Measurements from ENCODE around the gene XYLT1. TPM values are rescaled to one million over a fixed set of nuclear protein-coding genes. Genes with fewer than 3 reads are reported as not detected.
A peak's percentile ranks its signal among the peaks of the same experiment; 100 is the strongest.

XYLT1 gene
- total and polyA plus RNA-seq, 9 of the 15 experiments (the other 6 are each of a cell fraction or from before 2014, with no cell fraction given): 0.03 to 0.09 (median 0.08) TPM; not detected in 6

DNA sequence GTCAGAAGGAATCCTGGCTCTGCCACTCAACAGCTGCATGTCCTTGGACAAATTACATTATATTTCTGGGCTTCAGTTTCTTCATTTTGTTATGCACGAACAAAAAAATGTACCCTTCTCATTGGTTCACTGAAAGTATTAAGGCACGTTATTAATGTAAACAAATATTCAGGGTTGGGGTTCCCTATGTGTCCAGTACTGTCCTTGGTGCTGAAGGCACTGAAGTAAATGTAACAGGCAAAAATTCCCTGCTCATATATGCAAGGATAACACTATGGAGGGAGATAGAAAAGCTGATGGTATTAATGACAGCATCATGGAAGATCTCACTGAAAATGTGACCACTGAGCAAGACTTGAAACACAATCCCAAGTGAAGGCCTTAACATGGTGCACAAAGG is 386.6 kb downstream of the XYLT1 start (continued):
- TF ChIP-seq, protein P1, sequence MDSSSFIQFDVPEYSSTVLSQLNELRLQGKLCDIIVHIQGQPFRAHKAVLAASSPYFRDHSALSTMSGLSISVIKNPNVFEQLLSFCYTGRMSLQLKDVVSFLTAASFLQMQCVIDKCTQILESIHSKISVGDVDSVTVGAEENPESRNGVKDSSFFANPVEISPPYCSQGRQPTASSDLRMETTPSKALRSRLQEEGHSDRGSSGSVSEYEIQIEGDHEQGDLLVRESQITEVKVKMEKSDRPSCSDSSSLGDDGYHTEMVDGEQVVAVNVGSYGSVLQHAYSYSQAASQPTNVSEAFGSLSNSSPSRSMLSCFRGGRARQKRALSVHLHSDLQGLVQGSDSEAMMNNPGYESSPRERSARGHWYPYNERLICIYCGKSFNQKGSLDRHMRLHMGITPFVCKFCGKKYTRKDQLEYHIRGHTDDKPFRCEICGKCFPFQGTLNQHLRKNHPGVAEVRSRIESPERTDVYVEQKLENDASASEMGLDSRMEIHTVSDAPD (CRISPR knock-in tag; IDR thresholded peaks at IDR 0.05): no peak
- TF ChIP-seq PRPF4 (IDR thresholded peaks at IDR 0.05; ENCODE audit: insufficient read depth, low read depth, low read length, poor library complexity, severe bottlenecking) (no peak), ZNF23 (CRISPR knock-in tag; IDR thresholded peaks at IDR 0.05) (no peak), SMAD4 (CRISPR knock-in tag; conservative IDR thresholded peaks at IDR 0.05) (no peak), SREBF2 (CRISPR knock-in tag; IDR thresholded peaks at IDR 0.05) (no peak), DACH1 (IDR thresholded peaks at IDR 0.05; ENCODE audit: partially characterized antibody) (peak; percentile 14), DIDO1 (tag; IDR thresholded peaks at IDR 0.05; ENCODE audit: low read depth) (no peak), KDM2B (CRISPR knock-in tag; IDR thresholded peaks at IDR 0.05) (no peak), ELF1 (tag; IDR thresholded peaks at IDR 0.05) (no peak), DPF2 (IDR thresholded peaks at IDR 0.05) (no peak), RFX5 (IDR thresholded peaks at IDR 0.05; ENCODE audit: low read depth, low read length) (no peak)

DNA sequence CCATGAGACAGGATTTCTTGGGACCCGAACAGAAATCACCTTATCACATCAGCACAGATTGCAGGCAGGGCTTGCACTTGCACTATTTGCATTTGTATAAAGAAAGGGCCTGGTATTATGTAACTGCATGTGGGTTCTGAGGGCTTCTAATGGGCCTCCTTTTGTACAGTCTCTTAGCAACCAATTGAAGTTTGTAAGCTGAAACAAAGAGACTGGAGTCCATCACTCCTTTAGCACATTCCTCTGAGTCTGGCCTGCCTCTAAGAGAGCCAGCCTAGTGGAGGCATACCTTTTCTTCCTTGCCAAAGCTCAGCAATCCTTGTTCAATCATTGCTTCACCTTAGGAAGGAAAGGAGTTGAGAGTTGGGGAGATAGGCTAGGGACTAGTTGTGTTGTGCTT is 387.1 kb downstream of the XYLT1 start:
- Histone ChIP-seq H3K4me2 (ENCODE audit: insufficient read depth, low read length) (no peak overlapping the region), H3K27me3 (ENCODE audit: control insufficient read depth in 2 of 2, insufficient read depth in 2 of 2, low read length in 2 of 2) (no peaks in the 10 kb centered on the region), H3K9me1 (ENCODE audit: control insufficient read depth, insufficient read depth, low read length) (no peaks in the 10 kb centered on the region), H2AFZ (ENCODE audit: low read depth, low read length) (no peak overlapping the region), H3K9ac (ENCODE audit: insufficient read depth in 1 of 2, low read depth in 2 of 2, low read length in 2 of 2) (no peak overlapping the region), H3K27ac (ENCODE audit: extremely low read depth, low read depth, low read length) (no peak overlapping the region), H3K79me2 (ENCODE audit: control insufficient read depth, insufficient read depth, low read length) (no peaks in the 10 kb centered on the region; the same call in 2 of the 3 replicates), H4K20me1 (replicated peaks; ENCODE audit: control insufficient read depth, insufficient read depth, low read length) (peaks cover 14% of the 10 kb centered on the region; the same call in 1 of the 2 replicates), H3K9me3 (replicated peaks; ENCODE audit: control insufficient read depth, insufficient read depth, low read depth, low read length) (no peaks in the 10 kb centered on the region), H3K36me3 (ENCODE audit: control insufficient read depth, insufficient read depth, low read length) (no peaks in the 10 kb centered on the region), H3K4me3 (no peak overlapping the region), H3K4me1 (replicated peaks in 1 of 2; ENCODE audit: control insufficient read depth in 2 of 2, insufficient read depth in 2 of 2, low read length in 2 of 2) (peaks cover 0 to 22% of the 10 kb centered on the region in 2 experiments; a peak in 2 of 5 replicates)
- FAIRE-seq (no peak), ATAC-seq (no peak), DNase-seq (ENCODE audit: extremely low read depth in 1 of 4, low spot score in 3 of 4) (no peak)
- TF ChIP-seq ZC3H4 (CRISPR knock-in tag; IDR thresholded peaks at IDR 0.05; ENCODE audit: borderline replicate concordance) (no peak), RBM17 (IDR thresholded peaks at IDR 0.05; ENCODE audit: borderline replicate concordance, low read depth, low read length) (no peak), PHTF2 (CRISPR knock-in tag; IDR thresholded peaks at IDR 0.05) (no peak), MCM3 (IDR thresholded peaks at IDR 0.05) (no peak)
- TF ChIP-seq, protein P2, sequence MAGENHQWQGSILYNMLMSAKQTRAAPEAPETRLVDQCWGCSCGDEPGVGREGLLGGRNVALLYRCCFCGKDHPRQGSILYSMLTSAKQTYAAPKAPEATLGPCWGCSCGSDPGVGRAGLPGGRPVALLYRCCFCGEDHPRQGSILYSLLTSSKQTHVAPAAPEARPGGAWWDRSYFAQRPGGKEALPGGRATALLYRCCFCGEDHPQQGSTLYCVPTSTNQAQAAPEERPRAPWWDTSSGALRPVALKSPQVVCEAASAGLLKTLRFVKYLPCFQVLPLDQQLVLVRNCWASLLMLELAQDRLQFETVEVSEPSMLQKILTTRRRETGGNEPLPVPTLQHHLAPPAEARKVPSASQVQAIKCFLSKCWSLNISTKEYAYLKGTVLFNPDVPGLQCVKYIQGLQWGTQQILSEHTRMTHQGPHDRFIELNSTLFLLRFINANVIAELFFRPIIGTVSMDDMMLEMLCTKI (IDR thresholded peaks at IDR 0.05; ENCODE audit: partially characterized antibody): no peak
- ChIA-PET CTCF (ENCODE audit: low intra/inter-chr PET ratio) (no interaction called here), POLR2A (no interaction called here)
- no TSS peak for BruUV-seq (replicated peaks)
- intact Hi-C loops (cut with micrococcal nuclease): no loop called here
- in situ Hi-C loops (cut with MboI): no loop called here
- WGBS (ENCODE audit: insufficient coverage, low coverage, missing lambda C conversion rate): 0% methylated on average over 1 of the region's 1 CpG

All from K562 (cell line).